Cardiac fibroblast (primary cell): Measurements from ENCODE around the gene CDKL5.

Experiments used
- DNase-seq, 2 donors: peaks; one replicate each; pipeline versions ENCODE4 v3.0.0 to v3.0.0-alpha.2; 2010; ENCODE audit warnings: low read depth in 2 of 2
- H3K4me3 ChIP-seq, 2 donors: replicated peaks in 1 of 2; 1 replicate in 1 of 2; 2 replicates in 1 of 2; pipeline ENCODE4 v1.5.1; 2011; ENCODE audit warnings: low read depth in 2 of 2, low read length in 2 of 2, mild to moderate bottlenecking in 2 of 2, moderate library complexity in 1 of 2
- CTCF ChIP-seq: IDR thresholded peaks from one replicate; pipeline ENCODE4 v1.5.1; 2011; ENCODE audit warnings: low read depth, mild to moderate bottlenecking, low read length, inconsistent platforms

Gene CDKL5

GRCh38 chrX:18468599-18468998 lies 43.2 kb downstream of the CDKL5 start:
- TF ChIP-seq CTCF, result no peak
- no peak for DNase-seq
- no peak overlapping the region for H3K4me3 ChIP-seq

GRCh38 chrX:18471296-18471695 lies 45.9 kb downstream of the CDKL5 start:
- DNase-seq, result no peak
- no peak for TF ChIP-seq CTCF
- no peak overlapping the region for H3K4me3 ChIP-seq

GRCh38 chrX:18490806-18491555 lies 65.6 kb downstream of the CDKL5 start:
- H3K4me3 ChIP-seq, result no peak overlapping the region
- peak; percentile 13 to 33 for DNase-seq
- no peak for TF ChIP-seq CTCF

GRCh38 chrX:18491587-18492340 lies 66.4 kb downstream of the CDKL5 start:
- H3K4me3 ChIP-seq, result no peak overlapping the region
- peak in 1 of 2 donors; percentile 21 for DNase-seq
- no peak for TF ChIP-seq CTCF

GRCh38 chrX:18534949-18535348 lies 109.5 kb downstream of the CDKL5 start:
- H3K4me3 ChIP-seq, result no peak overlapping the region
- no peak for TF ChIP-seq CTCF
- DNase-seq, result no peak

- no peak for TF ChIP-seq CTCF
- DNase-seq, result no peak
- no peak overlapping the region for H3K4me3 ChIP-seq
Measured at GRCh38 chrX:18537068-18537467, 111.7 kb downstream of the CDKL5 start.
